ENCODE data around the gene KAT2B.

KAT2B gene

DNA sequence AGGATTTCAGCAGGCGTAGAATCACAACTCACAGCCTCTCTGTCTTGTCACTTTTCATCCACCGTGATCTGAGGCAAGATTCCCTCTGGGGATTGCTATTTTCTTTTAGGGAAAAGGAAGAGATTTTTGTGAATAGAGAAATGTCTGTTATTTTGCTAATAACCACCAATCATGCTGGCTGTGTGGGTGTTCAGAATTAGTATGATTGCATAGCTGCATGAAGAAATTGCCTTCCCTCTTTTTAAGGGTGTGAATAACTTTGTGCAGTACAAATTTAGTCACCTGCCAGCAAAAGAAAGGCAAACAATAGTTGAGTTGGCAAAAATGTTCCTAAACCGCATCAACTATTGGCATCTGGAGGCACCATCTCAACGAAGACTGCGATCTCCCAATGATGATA lies 60.8 kb downstream of the KAT2B start:
- no peak for DNase-seq

DNA sequence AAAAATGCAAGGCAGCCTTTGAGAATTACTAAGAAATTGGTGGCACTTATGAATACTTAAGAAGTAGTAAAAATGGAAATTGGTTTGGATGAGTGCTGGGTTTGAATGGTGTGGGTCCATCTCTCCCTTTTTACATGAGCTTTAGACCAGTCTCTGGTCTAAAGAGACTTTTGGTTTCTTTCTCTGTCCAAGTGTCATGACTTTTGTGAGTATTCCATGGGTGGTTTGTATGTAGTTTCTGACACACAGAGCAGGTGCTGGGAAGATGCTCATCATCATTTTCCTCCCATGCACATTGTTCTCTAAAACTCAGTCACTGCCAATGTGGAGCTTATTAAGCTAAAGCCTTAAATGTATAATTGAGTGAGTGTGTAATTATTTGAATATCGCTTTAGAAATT lies 63.5 kb downstream of the KAT2B start:
- no peak for DNase-seq

DNA sequence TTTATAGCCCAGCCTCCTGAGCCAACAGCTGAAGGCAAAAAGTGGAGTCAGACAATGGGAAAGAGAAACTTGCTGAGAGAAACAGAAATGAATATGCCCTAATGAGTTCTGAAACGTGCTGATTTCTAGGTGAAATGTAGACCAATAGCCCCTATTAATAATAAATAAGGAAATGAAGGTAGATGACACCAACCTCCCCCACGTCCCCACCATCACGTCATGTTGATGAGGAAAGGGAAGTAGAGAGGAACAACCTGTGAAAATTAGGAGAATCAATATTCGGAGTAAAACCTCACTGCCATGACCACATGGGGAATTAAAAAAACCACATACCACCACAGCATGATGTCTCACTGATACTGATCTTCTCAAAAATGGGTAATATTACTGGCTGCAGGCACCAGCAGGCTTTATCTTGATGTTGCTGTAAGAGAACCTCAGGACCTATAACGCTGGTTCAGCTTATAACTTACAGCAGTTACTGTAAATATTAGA lies 64.0 kb downstream of the KAT2B start:
- no peak for DNase-seq

GRCh38 chr3:20105513-20106280 lies 65.5 kb downstream of the KAT2B start:
- no peak for DNase-seq

DNA sequence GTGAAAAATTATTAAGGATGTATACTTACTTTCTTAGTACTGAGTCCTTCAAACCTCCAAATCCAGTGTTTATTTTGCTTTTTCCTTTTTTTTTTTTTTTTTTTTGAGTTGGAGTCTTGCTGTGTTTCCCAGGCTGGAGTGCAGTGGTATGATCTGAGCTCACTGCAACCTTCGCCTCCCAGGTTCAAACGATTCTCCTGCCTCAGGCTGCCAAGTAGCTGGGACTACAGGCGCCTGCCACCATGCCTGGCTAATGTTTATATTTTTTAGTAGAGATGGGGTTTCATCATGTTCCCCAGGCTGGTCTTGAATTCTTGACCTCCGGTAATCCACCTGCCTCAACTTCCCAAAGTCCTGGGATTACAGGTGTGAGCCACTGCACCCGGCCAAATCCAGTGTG lies 67.5 kb downstream of the KAT2B start:
- DNase-seq, result no peak

DNA sequence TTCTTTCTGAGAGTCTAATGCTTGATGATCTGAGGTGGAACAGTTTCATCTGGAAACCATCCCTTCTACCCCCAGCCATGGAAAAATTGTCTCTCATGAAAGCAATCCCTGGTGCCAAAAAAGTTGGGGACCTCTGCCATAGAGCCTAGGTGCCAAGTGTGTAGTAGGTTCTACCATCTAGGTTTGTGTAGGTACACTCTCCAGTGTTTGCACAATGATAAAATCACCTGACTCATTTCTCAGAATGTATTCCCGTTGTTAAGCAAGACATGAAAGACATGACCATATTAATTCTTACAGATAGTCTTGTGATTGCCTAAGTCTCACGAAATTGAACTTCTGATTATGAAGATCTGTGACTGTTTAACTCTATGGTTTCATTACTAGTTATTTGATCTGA lies 68.6 kb downstream of the KAT2B start:
- no peak for DNase-seq

DNA sequence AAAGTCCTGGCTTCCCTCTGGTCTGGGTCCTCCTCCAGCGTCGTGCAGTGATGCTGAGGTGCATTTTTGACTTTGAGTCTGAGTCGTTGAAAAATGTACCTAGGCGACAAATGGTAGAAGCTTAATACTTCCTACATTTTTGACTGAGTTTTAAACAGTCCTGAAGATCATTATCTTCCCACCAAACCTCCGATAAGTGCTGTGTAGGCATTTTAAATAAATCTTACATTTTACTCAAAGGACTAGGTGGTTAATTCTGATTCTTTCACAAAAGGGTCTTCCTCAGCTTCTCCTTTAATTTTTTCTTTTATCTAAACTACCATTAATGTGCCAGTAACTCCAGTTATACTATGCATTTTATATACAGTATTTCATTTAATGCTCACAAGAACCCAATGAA lies 70.6 kb downstream of the KAT2B start:
- DNase-seq, result no peak

DNA sequence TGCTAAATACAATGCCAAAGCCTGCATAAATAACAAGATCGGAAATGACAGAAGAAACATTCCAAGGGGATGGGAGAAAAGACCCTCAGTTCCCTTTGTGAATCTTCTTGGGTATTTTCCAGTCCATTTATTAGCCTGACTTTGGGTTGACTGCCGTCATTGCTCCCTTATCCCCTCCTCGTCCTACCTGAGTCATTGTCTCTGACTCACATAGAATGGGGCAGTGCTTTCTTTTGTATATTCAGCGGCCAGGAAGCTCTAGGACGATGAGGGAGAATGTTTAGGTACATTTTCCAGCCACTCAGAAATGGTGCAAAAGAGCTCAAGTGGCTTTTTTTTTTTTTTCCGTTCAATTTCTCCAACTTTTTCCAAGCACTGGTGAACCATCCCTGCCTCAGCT lies 71.6 kb downstream of the KAT2B start:
- DNase-seq, result no peak

DNA sequence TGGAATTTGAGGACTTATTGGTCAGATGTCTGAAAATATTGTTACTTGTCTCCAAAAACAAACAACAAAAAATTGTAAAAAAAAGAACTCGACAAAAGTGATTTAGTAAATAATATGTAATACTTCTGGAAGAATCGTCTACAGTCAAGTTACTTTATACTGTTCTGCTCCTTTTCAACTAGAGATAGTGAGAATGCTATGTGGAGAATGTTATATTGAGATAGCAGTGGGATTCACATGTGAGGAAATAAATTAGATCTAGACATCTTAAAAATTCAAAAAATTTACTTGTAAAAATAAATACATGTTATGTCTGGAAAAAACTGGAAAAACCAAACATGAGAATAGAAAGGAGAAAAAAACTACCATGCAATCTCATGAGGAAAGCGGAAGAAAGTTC lies 80.8 kb downstream of the KAT2B start:
- no peak for DNase-seq

DNA sequence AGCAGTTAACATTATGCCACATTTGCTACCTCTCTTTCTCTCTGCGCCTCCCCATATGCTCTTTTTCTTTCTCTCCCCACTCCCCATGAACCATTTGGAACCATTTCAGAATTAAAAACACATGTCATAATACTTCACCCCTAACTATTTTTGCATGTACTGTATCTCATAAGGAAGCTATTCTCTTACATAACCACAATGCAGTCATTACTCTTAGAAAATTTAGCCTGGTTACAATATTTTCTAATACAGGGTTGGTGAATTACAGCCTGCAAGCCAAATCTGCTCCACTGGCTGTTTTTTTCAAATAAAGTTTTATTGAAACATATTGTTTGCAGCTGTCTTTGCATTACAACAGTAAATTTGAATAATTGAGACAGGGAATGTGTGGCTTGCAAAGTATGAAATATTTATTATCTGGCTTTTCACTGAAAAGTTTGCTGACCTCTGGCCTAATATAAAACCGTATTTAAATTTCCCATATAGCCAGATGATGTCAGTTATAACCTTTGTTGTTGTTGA lies 82.9 kb downstream of the KAT2B start:
- no peak for DNase-seq

DNA sequence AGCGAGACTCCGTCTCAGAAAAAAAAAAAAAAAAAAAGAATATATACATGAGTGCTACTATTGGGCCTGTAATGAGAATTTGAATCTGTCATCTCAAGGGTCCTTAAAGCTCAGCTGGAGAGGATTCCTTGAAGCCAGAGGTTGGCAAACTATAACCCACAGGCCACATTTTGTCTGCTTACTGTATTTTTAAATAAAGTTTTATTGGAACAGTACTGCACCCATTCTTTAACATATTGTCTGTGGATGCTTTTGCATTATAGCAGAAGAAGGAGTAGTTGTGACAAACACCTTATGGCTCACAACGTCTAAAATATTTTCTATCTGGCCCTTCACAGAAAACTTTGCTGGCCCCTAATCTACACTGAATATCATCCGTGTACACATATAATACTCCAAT lies 85.0 kb downstream of the KAT2B start:
- no peak for DNase-seq

- DNase-seq, result no peak
These were observed 85.7 kb downstream of the KAT2B start for GRCh38 chr3:20125897-20126296.

- no peak for DNase-seq
These were observed 88.1 kb downstream of the KAT2B start for GRCh38 chr3:20128358-20128757.

DNA sequence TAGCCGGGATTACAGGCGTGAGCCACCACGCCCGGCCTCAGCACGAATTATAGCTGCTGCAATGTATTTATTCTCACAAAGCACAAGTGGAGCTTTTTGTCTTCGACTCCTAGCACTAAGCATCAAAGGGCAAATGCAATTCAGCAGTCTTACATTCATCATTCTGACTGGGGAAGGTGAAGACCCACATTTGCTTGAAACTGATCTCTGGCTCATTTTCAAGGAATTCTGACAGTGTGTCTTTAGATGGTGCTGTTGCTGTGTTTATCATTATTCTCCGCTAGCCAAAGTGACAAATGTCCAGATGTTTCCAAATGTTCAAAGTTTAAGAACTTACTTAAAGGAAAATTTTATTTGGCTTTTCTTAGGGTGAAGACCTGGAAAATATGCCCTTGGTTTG lies 89.9 kb downstream of the KAT2B start:
- DNase-seq, result no peak

GRCh38 chr3:20136231-20136630 lies 96.0 kb downstream of the KAT2B start:
- no peak for DNase-seq

DNA sequence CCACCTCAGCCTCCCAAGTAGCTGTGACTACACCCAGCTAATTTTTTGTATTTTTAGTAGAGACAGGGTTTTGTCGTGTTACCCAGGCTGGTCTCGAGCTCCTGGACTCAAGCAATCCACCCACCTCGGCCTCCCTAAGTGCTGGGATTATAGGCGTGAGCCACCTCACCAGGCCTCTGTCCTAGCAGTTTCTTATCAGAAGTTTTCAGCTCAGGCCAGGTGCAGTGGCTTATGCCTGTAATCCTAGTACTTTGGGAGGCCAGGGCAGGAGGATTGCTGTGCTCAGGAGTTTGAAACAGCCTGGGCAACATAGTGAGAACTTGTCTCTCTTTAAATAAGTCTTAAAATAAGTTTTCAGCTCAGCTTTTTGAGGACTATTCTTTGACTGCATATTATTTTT lies 97.4 kb downstream of the KAT2B start:
- DNase-seq, result no peak

DNA sequence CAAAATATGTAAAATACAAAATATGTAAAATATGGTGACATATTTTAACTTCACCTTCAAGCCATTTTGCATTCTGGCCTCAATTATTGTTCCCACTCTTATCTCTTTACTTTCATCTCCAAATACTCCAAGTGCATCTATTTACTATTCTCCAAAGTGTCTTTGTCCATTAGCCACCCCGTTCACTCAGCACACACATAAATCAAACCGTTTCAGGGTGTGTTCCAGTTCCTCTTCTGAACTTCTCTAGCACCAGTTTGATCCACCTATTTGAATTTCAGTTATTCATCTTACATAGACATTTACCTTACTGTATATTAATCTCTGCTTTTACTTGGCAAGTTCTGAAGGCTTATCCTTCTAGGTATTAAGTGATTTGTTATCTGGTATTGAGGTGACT lies 100.6 kb downstream of the KAT2B start:
- no peak for DNase-seq

- DNase-seq, result no peak
These were observed 101.1 kb downstream of the KAT2B start for GRCh38 chr3:20141316-20141715.

GRCh38 chr3:20141851-20142250 lies 101.6 kb downstream of the KAT2B start:
- DNase-seq, result no peak

- DNase-seq, result no peak
These were observed 102.3 kb downstream of the KAT2B start for GRCh38 chr3:20142517-20142916.

- DNase-seq, result no peak
These were observed 103.3 kb downstream of the KAT2B start for GRCh38 chr3:20143519-20143918.

DNA sequence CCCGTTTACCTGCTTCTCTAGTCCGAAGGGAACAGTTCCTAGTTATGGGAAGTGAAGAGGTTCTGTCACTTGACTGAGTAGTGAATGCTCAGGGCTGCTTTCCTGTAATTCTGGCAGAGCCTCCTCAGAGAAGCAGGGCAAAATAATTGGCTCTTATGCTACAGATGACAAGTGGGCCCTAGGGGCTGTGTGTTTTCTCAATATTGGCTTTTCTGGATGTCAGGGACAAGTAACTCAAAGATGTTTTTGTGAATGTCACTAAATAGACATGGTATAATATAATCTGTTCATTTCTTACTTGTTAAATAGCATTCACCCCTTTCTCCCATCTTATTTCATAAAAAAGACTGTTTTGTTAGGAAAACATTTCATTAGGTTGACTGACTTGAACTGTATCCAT lies 105.6 kb downstream of the KAT2B start:
- no peak for DNase-seq

GRCh38 chr3:20146301-20146700 lies 106.1 kb downstream of the KAT2B start:
- DNase-seq, result no peak

DNA sequence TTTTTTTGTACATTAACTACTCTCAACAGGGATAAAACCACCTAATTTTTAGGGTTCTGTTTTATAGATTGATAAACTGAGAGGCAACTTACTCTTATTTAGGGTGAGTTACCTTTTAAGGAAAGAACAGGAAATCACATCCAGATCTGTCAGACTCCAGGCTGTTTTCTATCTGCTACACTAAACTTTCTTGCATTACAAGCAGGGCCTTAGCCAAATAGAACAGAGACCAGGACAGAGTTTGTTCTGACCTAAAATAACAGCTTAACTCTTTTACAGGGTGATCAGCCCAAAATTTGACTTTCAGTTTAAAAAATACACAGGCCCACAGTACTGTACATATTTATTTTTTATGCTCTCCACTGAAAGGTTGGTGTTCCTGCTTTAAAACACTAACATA lies 107.1 kb downstream of the KAT2B start:
- DNase-seq, result no peak

DNA sequence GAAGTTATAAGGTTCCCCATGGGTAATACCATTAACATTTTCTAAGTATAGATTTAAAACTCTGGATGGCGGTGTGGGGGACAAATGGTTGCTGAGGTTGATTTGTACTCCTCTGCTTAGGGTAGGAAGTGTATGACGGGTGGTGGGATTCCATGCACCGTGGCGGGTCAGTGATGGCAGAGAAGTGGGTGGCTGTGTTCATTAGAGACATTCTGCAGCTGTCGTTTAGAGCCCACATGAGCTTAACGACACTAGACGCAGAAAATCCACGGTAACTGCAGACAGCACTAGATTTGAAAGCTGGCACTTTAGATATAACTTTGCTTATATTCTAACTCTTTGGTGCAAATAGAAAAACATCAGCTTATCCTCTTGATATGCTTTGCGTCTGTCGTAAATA lies 108.2 kb downstream of the KAT2B start:
- no peak for DNase-seq
